GM23338 (cell line): ENCODE data around the gene DPH2. TPM values are rescaled to one million over a fixed set of nuclear protein-coding genes. Genes with fewer than 3 reads are reported as not detected.

ENCODE experiments used
- ATAC-seq: fragments of 200-7000 bp; cut with Tn5 transposase; 3 replicates; pipeline ENCODE4 v1.9.1; 2020
- DNase-seq: peaks from one replicate; pipeline ENCODE4 v3.0.0-alpha.2; 2015; ENCODE audit warnings: low spot score
- H2AFZ ChIP-seq: fragments of 200-600 bp; sonication (generic); 2 replicates; pipeline ENCODE4 v1.8.0; 2016; ENCODE audit warnings: antibody characterized with exemption, mild to moderate bottlenecking, moderate library complexity
- H3F3A ChIP-seq: fragments of 200-600 bp; sonication (generic); replicated peaks from 2 replicates; pipeline ENCODE4 v1.8.0; 2017; ENCODE audit warnings: antibody characterized with exemption, mixed run types, low read depth
- H3K27ac ChIP-seq: fragments of 200-600 bp; sonication (generic); 2 replicates; pipeline ENCODE4 v1.6.1; 2016; ENCODE audit warnings: low read depth
- H3K27me3 ChIP-seq: fragments of 200-600 bp; sonication (generic); 2 replicates; pipeline ENCODE4 v1.8.0; 2016; ENCODE audit warnings: mild to moderate bottlenecking, mixed run types, moderate library complexity; ENCODE audit not compliant: insufficient read depth
- H3K36me3 ChIP-seq: fragments of 200-600 bp; sonication (generic); 2 replicates; pipeline ENCODE4 v1.8.0; 2016; ENCODE audit warnings: mild to moderate bottlenecking; ENCODE audit not compliant: insufficient read depth
- H3K4me1 ChIP-seq: fragments of 200-600 bp; sonication (generic); 2 replicates; pipeline ENCODE4 v1.8.0; 2016; ENCODE audit warnings: mild to moderate bottlenecking, moderate library complexity; ENCODE audit not compliant: insufficient read depth
- H3K4me2 ChIP-seq: fragments of 200-600 bp; sonication (generic); 2 replicates; pipeline ENCODE4 v1.7.1; 2017; ENCODE audit warnings: mixed run types
- H3K4me3 ChIP-seq: fragments of 200-600 bp; sonication (generic); 2 replicates; pipeline ENCODE4 v1.6.1; 2016; ENCODE audit warnings: mixed run types
- H3K79me2 ChIP-seq: fragments of 200-600 bp; sonication (generic); replicated peaks from 2 replicates; pipeline ENCODE4 v1.8.0; 2017; ENCODE audit warnings: mild to moderate bottlenecking; ENCODE audit not compliant: insufficient read depth
- H3K9me2 ChIP-seq: fragments of 200-600 bp; sonication (generic); 2 replicates; pipeline ENCODE4 v1.8.0; 2017; ENCODE audit not compliant: insufficient read depth
- H4K20me1 ChIP-seq: fragments of 200-600 bp; sonication (generic); replicated peaks from 2 replicates; pipeline ENCODE4 v1.8.0; 2017; ENCODE audit warnings: mild to moderate bottlenecking; ENCODE audit not compliant: insufficient read depth
- H3K27ac Mint-ChIP-seq: 2 replicates; pipeline ENCODE4 v1.8.0; 2020; ENCODE audit warnings: inconsistent platforms, mild to moderate bottlenecking, moderate library complexity, mixed read lengths
- H3K27me3 Mint-ChIP-seq: 3 replicates; pipeline ENCODE4 v1.8.0; 2022; ENCODE audit warnings: low read depth, mild to moderate bottlenecking, moderate library complexity, mixed read lengths, inconsistent platforms; ENCODE audit not compliant: insufficient read depth, poor library complexity
- H3K36me3 Mint-ChIP-seq: 3 replicates; pipeline ENCODE4 v1.8.0; 2021; ENCODE audit warnings: low read depth, mild to moderate bottlenecking, inconsistent platforms, moderate library complexity, mixed read lengths
- H3K4me1 Mint-ChIP-seq: 3 replicates; pipeline ENCODE4 v1.8.0; 2020; ENCODE audit warnings: mild to moderate bottlenecking, inconsistent platforms, mixed read lengths
- H3K4me3 Mint-ChIP-seq: 3 replicates; pipeline ENCODE4 v1.8.0; 2021; ENCODE audit warnings: moderate library complexity, mild to moderate bottlenecking, inconsistent platforms, mixed read lengths
- H3K9me3 Mint-ChIP-seq: 3 replicates; pipeline ENCODE4 v1.8.0; 2020; ENCODE audit warnings: moderate library complexity, mild to moderate bottlenecking, inconsistent platforms, mixed read lengths
- CREB1 ChIP-seq: fragments of 250-450 bp; sonication (Bioruptor Pico); IDR thresholded peaks from 2 replicates; pipeline ENCODE4 v1.5.0; 2020; ENCODE audit warnings: low read depth, mild to moderate bottlenecking, moderate library complexity
- CTCF ChIP-seq, 2 experiments: fragments of 200-600 bp in 1 of 2; sonication (generic) in 1 of 2; conservative IDR thresholded peaks; 2 replicates each; pipeline versions ENCODE4 v1.5.1 to v1.6.1; 2016 to 2017; ENCODE audit warnings: antibody characterized with exemption in 2 of 2, low read depth in 2 of 2, mild to moderate bottlenecking in 2 of 2, moderate library complexity in 1 of 2
- ETS1 ChIP-seq: IDR thresholded peaks from 2 replicates; pipeline ENCODE4 v1.6.1; 2016; ENCODE audit warnings: antibody characterized with exemption
- EZH2 ChIP-seq: fragments of 200-600 bp; sonication (generic); IDR thresholded peaks from one replicate; pipeline ENCODE4 v1.8.0; 2017; ENCODE audit warnings: antibody characterized with exemption, mild to moderate bottlenecking, low read depth; ENCODE audit not compliant: unreplicated experiment
- EZH2phosphoT487 ChIP-seq: fragments of 200-600 bp; sonication (generic); IDR thresholded peaks from one replicate; pipeline ENCODE4 v1.8.1; 2018; ENCODE audit warnings: antibody characterized with exemption; ENCODE audit not compliant: unreplicated experiment
- JUNB ChIP-seq: IDR thresholded peaks from one replicate; pipeline ENCODE4 v1.6.1; 2016; ENCODE audit warnings: antibody characterized with exemption; ENCODE audit not compliant: unreplicated experiment
- NANOG ChIP-seq: IDR thresholded peaks from 2 replicates; pipeline ENCODE4 v1.6.1; 2016; ENCODE audit warnings: antibody characterized with exemption, borderline replicate concordance
- POLR2AphosphoS5 ChIP-seq: IDR thresholded peaks from 2 replicates; pipeline ENCODE4 v1.6.1; 2016; ENCODE audit warnings: antibody characterized with exemption, low read depth
- REST ChIP-seq: IDR thresholded peaks from one replicate; pipeline ENCODE4 v1.6.1; 2018; ENCODE audit warnings: antibody characterized with exemption; ENCODE audit not compliant: unreplicated experiment
- STAT1 ChIP-seq: IDR thresholded peaks from one replicate; pipeline ENCODE4 v1.6.1; 2016; ENCODE audit warnings: antibody characterized with exemption; ENCODE audit not compliant: unreplicated experiment
- ZNF114 ChIP-seq: fragments of 250-450 bp; sonication (Bioruptor Pico); IDR thresholded peaks from 2 replicates; pipeline ENCODE4 v1.5.0; 2020; ENCODE audit warnings: mild to moderate bottlenecking, moderate library complexity
- ZNF331 ChIP-seq: fragments of 250-450 bp; sonication (Bioruptor Pico); IDR thresholded peaks from 2 replicates; pipeline ENCODE4 v1.5.0; 2020; ENCODE audit warnings: low read depth, mild to moderate bottlenecking, moderate library complexity
- ZNF462 ChIP-seq: fragments of 250-450 bp; sonication (Bioruptor Pico); IDR thresholded peaks from 2 replicates; pipeline ENCODE4 v1.5.0; 2020; ENCODE audit warnings: mild to moderate bottlenecking, moderate library complexity
- polyA plus RNA-seq: library from polyadenylated mRNA; unstranded; fragments of >200 nt; fragmentation: Nextera tagmentation; extraction: Ambion mirVana; gene quantifications from 2 replicates; pipeline ENCODE4 v1.2.1, GENCODE V29; 2016
- total RNA-seq: library from RNA; depleted of rRNA; stranded (reverse); fragments of >200 nt; shearing (Covaris generic); gene quantifications from 2 replicates; pipeline ENCODE4 v1.2.3, GENCODE V29; 2014

Gene DPH2
- total and polyA plus RNA-seq, 2 experiments from 2014 or later: 32.1 to 90.3 TPM

- Histone ChIP-seq H2AFZ (no peak overlapping the region), H3K9me2 (no peaks in the 10 kb centered on the region), H3K4me3 (no peak overlapping the region), H3F3A (no peaks in the 10 kb centered on the region), H3K4me1 (peaks cover 3% of the 10 kb centered on the region; the same call in 1 of the 2 replicates), H3K4me2 (no peak overlapping the region; the same call in 1 of the 2 replicates), H4K20me1 (no peaks in the 10 kb centered on the region; the same call in 1 of the 2 replicates), H3K36me3 (no peaks in the 10 kb centered on the region), H3K79me2 (peaks cover 4% of the 10 kb centered on the region; the same call in 1 of the 2 replicates), H3K27me3 (no peaks in the 10 kb centered on the region), H3K27ac (no peak overlapping the region)
- Mint-ChIP-seq H3K9me3 (no peaks in the 10 kb centered on the region), H3K27ac (0 out of 2 replicates have a peak overlapping the region, but pooled peaks have one; percentile 23), H3K4me3 (peak overlapping the region; percentile 11; the same call in 1 of the 3 replicates), H3K27me3 (peaks cover 16% of the 10 kb centered on the region), H3K4me1 (peaks cover 14% of the 10 kb centered on the region), H3K36me3 (no peaks in the 10 kb centered on the region; the same call in 2 of the 3 replicates)
- ATAC-seq (no peak), DNase-seq (no peak)
- TF ChIP-seq CTCF (conservative IDR thresholded peaks at IDR 0.05; ENCODE audit: low read depth in 2 of 2) (no peak), CREB1 (CRISPR knock-in tag) (no peak), EZH2 (no peak), ZNF331 (CRISPR knock-in tag) (no peak), JUNB (no peak), POLR2AphosphoS5 (no peak), ETS1 (no peak), EZH2phosphoT487 (no peak), ZNF114 (CRISPR knock-in tag) (no peak), STAT1 (no peak), ZNF462 (CRISPR knock-in tag) (no peak), REST (no peak), NANOG (no peak)
Measured at GRCh38 chr1:43953361-43953760, 16.4 kb upstream of the DPH2 start.
